Stimulated activated naive CD8-positive, alpha-beta T cell treated with anti-CD3 and anti-CD28 coated beads, Interleukin-15, amount 100 ng/mL, for 72 hours (primary cell): ENCODE data around the gene TRMU.
A peak's percentile ranks its signal among the peaks of the same experiment; 100 is the strongest.

Source experiments
- ATAC-seq: fragments of 150-1000 bp; cut with Tn5 transposase; 2 replicates; pipeline ENCODE4 v1.10.0; 2021; ENCODE audit warnings: mild to moderate bottlenecking, moderate library complexity
- DNase-seq, 2 donors: peaks; one replicate each; pipeline ENCODE4 v3.0.0; 2021 to 2022
- H3K27ac Mint-ChIP-seq, 2 donors: one replicate each; pipeline ENCODE4 v1.8.0; 2022; ENCODE audit warnings: mild to moderate bottlenecking in 2 of 2, mixed read lengths in 2 of 2, moderate library complexity in 2 of 2
- H3K27me3 Mint-ChIP-seq: one replicate; pipeline ENCODE4 v1.8.0; 2022; ENCODE audit warnings: mixed read lengths
- H3K4me1 Mint-ChIP-seq: one replicate; pipeline ENCODE4 v1.8.0; 2022; ENCODE audit warnings: mild to moderate bottlenecking, mixed read lengths
- H3K4me3 Mint-ChIP-seq, 2 donors: one replicate each; pipeline ENCODE4 v1.8.0; 2022; ENCODE audit warnings: mild to moderate bottlenecking in 2 of 2, mixed read lengths in 2 of 2, moderate library complexity in 1 of 2
- H3K9me3 Mint-ChIP-seq, 2 donors: one replicate each; pipeline ENCODE4 v1.8.0; 2022; ENCODE audit warnings: mixed read lengths in 2 of 2

TRMU gene, protein sequence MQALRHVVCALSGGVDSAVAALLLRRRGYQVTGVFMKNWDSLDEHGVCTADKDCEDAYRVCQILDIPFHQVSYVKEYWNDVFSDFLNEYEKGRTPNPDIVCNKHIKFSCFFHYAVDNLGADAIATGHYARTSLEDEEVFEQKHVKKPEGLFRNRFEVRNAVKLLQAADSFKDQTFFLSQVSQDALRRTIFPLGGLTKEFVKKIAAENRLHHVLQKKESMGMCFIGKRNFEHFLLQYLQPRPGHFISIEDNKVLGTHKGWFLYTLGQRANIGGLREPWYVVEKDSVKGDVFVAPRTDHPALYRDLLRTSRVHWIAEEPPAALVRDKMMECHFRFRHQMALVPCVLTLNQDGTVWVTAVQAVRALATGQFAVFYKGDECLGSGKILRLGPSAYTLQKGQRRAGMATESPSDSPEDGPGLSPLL

DNA sequence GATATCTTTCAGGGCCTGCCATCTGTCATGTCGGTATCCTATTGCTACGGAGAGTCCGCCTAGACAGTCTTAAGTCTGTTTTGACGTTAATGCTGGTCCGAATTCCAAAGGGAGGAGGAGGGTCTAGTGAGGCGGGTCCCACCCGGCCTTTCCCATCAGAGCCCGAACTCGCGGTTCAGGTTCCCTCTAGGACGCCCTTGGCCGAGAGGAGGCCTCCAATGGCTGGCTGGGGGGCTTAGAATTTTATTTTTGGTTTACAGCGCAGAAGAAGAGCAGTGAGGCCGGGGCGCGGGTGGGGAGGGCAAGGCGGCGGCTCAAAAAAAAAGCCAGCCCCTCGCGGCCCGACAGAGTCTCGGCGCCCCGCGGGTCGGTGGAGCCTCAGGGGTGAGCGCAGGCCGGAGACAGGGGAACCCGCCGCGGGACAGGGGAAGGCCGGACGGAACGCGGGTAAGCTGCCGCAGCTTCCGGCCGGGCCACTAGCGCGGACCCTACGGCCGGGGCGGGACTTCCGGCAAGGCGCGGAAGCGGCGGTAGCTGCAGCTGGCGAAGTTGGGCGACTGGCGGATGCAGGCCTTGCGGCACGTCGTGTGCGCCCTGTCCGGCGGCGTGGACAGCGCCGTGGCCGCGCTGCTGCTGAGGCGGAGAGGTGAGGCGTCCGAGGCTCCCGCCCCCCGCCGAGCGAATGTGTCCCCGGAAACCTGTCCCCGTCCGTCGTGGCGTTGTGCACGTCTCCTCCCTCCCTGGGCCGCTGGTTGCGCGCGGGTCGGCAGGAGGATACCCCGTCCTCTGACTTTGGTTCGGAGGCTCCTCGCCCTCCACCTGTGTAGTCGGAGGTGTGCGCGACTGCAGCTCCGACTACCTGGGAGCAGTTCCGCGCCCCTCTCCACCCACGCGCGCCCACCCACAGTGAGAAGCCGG, at the start of gene TRMU:
Gene TRMU, plus strand, starts transcription at position 514 of the 918 bp plus-strand sequence. Its CDS starts 51 bp downstream, at position 565.
- Mint-ChIP-seq H3K27ac (peak within 1 kb of the TSS; percentile 98), H3K4me1 (peaks cover 43% of the 10 kb centered on the region), H3K9me3 (no peaks in the 10 kb centered on the region), H3K27me3 (no peaks in the 10 kb centered on the region), H3K4me3 (peak within 1 kb of the TSS; percentile 92 to 94)
- ATAC-seq (peak; percentile 95), DNase-seq (peak; percentile 72 to 80)

DNA sequence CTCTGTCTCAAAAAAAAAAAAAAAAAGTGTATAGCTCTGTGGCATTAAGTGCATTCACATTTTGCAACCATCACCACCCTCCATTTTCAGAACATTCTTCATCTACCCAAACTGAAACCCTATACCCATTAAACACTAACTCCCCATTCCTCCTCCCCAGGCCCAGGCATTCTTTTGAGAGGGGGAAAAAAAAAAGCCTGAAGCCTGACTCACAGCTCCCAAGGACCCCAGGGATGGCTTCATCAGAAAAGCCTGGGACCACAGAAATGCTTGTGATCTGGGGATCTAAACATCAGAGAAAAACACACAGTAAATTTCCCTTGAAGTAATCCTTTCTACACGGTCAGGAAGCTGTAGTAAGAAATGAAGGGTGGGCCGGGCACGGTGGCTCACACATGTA, 49.5 kb upstream of the TRMU start:
- no peak for ATAC-seq
- Mint-ChIP-seq H3K4me3 (no peak overlapping the region), H3K9me3 (no peaks in the 10 kb centered on the region), H3K27me3 (no peaks in the 10 kb centered on the region), H3K27ac (no peak overlapping the region), H3K4me1 (peaks cover 16% of the 10 kb centered on the region)
- no peak for DNase-seq

DNA sequence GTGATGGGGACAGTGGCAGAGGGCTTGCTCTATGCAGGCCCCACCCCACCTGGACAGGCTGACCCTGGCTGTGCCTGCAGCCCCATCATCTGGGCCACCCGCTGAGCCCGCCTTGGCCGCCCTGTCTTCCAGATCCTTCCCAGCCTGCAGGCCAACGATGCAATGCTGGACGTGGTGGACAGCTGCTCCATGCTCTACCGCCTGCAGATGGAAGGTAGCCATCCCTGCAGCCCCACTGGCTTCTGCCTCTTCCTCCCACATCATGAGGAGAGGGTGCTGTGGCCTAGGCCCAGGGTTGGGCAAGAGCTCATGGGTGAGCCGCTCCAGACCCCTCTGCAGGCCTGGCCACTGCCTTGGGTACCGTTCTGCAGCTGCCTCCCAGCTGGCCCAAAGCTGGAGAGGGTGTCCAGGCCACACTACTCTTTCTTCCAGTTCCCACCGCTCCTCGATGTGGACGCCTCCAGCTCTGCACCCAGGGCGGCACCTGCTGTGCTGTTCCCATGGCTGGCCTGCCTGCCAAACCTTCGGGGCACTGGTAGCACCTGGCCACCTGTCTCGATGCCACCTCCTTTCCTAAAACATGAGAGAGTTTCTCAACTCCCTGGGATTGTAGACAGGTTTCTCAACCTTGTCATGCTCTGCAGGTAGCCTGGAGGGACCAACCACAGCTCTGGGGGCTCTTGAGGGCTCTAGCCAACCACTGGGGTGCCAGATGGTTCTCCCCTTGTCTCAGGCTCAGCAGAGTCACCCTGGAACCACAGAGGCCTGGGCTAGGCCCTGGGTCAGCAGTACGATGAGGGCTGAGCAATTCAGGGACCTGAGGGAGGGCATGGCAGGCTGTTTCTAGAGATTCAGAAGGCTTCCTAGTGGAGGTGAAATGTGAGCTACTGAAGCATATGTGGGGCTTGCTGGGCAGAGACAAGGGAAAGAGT, 48.3 kb upstream of the TRMU start:
- Mint-ChIP-seq H3K27ac (peak overlapping the region; percentile 63 to 95), H3K27me3 (no peaks in the 10 kb centered on the region), H3K4me3 (peak overlapping the region; percentile 75 to 80), H3K9me3 (peaks cover 0 to 2% of the 10 kb centered on the region in 2 donors), H3K4me1 (peaks cover 16% of the 10 kb centered on the region)
- ATAC-seq, result no peak
- DNase-seq, result no peak

DNA sequence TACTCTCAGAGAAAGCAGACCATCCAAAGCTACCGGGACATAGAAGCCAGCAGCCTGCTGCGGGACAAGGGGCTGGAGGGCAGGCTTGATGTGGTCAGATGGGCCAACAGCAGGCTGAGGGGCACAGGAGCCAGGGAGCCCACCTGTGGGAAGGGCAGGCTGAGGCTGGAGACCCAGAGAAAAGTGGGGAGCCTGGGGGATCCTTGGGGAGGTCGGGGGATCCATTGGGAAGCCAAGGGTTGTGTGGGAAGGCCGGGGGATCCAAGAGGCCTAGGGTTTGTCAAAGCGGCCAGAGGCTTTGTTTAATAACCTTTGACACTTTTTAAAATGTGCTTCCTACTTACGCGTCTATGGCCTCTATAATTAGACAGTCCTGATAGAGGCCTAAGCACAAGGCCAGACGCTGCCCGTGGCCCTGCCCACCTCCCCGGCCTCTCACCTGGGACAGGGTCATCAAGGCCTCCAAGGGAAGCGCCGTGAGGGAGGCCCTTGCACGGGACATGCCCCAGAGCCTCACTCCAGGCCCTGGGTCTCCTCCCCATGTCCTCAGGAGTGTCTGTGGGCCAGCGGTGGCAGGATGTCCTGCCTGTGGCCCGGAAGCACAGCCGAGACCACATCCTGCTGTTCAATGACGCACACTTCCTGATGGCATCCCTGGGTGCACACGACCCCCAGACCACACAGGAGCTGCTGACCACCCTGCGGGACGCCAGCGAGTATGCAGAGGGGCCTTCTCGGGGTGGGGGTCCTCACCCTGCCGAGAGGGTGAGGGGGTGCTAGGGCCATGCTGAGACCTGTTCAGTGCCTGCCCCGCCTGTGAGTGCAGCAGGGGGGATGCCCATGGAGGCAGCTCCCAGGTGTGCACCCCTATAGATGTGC, 47.4 kb upstream of the TRMU start:
- Mint-ChIP-seq H3K4me3 (peak overlapping the region; percentile 75 to 80), H3K4me1 (peaks cover 18% of the 10 kb centered on the region), H3K9me3 (peaks cover 0 to 8% of the 10 kb centered on the region in 2 donors), H3K27ac (peak overlapping the region; percentile 63 to 95), H3K27me3 (no peaks in the 10 kb centered on the region)
- ATAC-seq (peak; percentile 93), DNase-seq (peak; percentile 30 to 56)

DNA sequence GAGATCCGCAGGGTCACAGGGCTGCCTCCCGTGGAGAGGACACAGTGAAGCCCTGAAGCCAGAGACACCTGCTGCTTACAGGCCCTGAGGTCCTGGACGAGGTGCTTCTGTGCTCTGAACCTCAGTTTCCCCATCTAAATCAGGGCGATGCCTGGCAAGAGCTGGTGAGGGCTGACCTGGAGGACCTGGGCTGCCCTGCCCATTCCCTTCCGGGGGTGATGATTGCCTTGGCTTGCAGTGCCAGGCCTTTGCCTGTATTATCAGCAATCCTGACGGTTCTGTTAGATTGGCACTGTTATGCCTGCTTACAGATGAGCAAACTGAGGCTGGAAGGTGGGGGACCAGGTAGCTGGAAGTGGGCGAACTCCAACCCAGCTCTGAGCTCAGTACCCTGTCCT, 46.7 kb upstream of the TRMU start:
- ATAC-seq (no peak), DNase-seq (no peak)
- Mint-ChIP-seq H3K27me3 (no peaks in the 10 kb centered on the region), H3K4me1 (peaks cover 25% of the 10 kb centered on the region), H3K9me3 (peaks cover 0 to 8% of the 10 kb centered on the region in 2 donors), H3K27ac (no peak overlapping the region), H3K4me3 (peak overlapping the region in 1 of 2 donors; percentile 80)

DNA sequence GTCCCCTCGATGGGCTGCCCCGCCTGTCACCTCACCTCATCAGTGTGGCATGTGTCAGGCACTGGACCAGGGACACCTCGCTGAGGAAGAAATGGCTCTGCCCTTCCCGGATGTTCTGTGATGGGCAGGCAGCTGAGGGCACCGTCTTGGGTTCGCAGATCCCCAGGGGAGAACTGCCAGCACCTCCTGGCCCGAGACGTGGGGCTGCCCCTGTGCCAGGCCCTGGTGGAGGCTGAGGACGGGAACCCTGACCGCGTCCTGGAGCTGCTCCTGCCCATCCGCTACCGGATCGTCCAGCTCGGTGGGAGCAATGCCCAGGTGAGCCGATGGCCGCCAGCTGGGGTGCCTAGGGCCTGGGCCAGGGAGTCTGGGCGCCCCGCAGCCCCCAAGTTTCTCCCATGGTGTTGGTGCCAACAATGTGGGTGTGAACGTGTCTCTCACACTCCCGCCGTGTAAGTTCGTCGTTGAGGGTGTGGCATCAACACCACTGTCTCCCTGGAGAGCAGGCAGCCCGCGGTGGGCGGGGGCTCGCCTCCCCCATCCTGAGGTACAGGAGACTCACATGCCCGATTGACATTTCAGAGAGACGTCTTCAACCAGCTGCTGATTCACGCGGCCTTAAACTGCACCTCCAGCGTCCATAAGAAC, 46.1 kb upstream of the TRMU start:
- H3K4me3 Mint-ChIP-seq, result peak overlapping the region in 1 of 2 donors; percentile 22
- no peak overlapping the region for H3K27ac Mint-ChIP-seq
- peaks cover 29% of the 10 kb centered on the region for H3K4me1 Mint-ChIP-seq
- no peak for DNase-seq
- H3K9me3 Mint-ChIP-seq, result peaks cover 0 to 8% of the 10 kb centered on the region in 2 donors
- no peak for ATAC-seq
- no peaks in the 10 kb centered on the region for H3K27me3 Mint-ChIP-seq

DNA sequence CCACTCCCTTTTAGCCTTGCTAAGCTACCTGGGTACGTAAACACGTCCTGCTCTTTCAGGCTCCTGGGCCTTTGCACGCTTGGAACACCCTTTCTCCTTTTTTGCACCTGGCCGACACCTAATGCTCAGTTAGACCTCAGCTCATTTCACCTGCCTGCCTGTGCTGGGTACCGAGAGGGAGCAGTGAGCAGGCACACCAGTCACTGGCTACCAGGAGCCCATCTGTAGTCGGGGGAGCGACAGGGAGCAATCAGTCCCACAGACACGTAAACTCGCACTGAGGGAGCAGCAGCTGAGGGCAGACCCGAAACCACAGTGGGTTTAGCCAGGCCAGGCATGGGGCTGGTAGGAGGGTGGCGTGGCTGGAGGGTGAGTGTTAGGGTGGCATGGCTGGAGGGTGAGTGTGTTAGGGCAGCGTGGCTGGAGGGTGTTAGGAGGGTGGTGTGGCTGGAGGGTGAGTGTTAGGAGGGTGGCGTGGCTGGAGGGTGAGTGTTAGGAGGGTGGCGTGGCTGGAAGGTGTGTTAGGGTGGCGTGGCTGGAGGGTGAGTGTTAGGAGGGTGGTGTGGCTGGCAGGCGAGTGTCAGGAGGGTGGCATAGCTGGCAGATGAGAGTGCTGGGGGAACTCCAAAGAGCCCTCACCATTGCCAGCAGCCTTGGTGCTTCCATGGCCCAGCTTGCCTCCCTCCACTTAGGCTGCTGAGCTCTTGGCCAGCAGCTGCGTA, 45.2 kb upstream of the TRMU start:
- H3K4me1 Mint-ChIP-seq, result peaks cover 34% of the 10 kb centered on the region
- H3K4me3 Mint-ChIP-seq, result no peak overlapping the region
- H3K27ac Mint-ChIP-seq, result peak overlapping the region in 1 of 2 donors; percentile 76
- DNase-seq, result no peak
- ATAC-seq, result no peak
- peaks cover 0 to 8% of the 10 kb centered on the region in 2 donors for H3K9me3 Mint-ChIP-seq
- no peaks in the 10 kb centered on the region for H3K27me3 Mint-ChIP-seq

DNA sequence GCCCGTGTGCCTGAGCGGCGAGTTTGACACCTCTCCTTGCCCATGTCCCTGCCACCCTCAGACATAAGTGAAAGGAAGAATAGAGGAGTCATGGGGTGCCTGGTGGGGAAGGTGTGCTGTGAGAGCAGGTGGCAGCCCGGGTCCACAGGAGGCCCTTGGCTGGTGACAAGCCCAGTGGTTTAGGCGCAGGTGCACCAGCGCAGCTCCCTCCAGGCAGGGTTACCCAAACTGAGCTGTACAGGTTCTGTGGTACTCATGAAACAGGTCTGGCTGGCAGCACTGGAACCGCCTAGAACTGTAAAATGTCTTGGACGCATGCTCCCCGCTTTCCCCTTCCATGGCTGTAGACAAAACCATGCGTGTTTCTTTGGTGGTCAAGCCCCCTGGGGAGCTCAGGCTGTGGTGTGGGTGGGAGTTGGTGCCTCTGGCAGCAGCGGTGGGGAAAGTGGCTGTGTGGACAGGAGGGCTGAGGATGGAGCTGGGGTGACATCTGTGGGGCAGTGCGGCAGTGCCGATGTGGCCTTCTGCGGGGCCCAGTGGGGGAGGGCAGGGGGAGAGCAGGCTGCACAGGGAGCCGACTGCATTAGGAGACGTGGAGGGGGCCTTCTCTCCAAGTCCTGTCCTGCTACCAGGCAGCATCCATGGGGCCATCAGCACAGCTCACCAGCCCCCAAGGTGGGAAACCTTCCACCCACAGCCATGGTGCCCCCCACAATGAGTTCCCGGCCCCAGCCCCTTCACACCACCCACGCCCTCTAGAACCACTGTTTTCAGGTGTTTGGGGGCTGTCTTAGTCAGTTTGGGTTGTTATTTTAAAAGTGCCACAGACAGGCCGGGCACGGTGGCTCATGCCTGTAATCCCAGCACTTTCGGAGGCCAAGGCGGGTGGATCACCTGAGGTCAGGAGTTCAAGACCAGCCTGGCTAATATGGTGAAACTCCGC, 44.4 kb upstream of the TRMU start:
- ATAC-seq (no peak), DNase-seq (no peak)
- Mint-ChIP-seq H3K27me3 (no peaks in the 10 kb centered on the region), H3K4me3 (no peak overlapping the region), H3K9me3 (peaks cover 0 to 8% of the 10 kb centered on the region in 2 donors), H3K4me1 (peaks cover 43% of the 10 kb centered on the region), H3K27ac (peak overlapping the region in 1 of 2 donors; percentile 76)

DNA sequence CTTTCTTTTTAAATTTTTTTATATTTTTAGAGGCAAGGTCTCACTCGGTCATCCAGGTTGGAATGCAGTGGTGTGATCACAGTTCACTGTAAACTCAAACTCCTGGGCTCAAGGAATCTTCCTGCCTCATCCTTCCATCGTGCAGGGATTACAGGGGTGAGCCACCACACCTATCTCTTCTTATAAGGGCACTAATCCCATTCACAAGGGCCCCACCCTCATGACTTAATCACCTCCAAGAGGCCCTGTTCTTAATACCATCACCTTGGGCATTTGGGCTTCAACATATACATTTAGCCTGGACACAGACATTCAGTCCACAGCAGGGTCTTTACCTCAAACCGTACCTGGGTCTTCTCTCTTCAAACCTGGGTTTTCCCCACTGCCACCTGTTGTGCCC, 43.3 kb upstream of the TRMU start:
- Mint-ChIP-seq H3K9me3 (peaks cover 0 to 8% of the 10 kb centered on the region in 2 donors), H3K4me1 (peaks cover 47% of the 10 kb centered on the region), H3K27ac (no peak overlapping the region), H3K27me3 (no peaks in the 10 kb centered on the region), H3K4me3 (no peak overlapping the region)
- DNase-seq (no peak), ATAC-seq (no peak)

DNA sequence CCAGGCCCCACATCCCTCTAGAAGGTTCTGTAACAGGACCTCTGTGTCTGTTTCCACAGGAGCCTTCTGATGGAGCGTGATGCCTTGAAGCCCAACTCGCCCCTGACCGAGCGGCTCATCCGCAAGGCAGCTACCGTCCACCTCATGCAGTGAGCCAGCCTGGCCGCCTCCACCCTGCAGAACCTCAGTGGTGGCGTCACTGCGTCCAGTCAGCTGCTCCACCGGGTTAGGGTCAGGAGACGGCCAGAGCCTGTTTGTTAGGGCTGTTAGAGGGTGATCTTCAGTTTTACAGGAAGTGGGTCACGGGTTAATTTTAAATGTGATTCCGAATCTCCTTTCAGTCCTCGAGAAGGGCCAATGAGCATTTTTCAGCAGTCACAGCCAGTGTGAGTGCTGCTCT, 42.8 kb upstream of the TRMU start:
- H3K27me3 Mint-ChIP-seq, result no peaks in the 10 kb centered on the region
- H3K27ac Mint-ChIP-seq, result peak overlapping the region in 1 of 2 donors; percentile 13
- DNase-seq (no peak), ATAC-seq (no peak)
- peaks cover 0 to 8% of the 10 kb centered on the region in 2 donors for H3K9me3 Mint-ChIP-seq
- H3K4me1 Mint-ChIP-seq, result peaks cover 47% of the 10 kb centered on the region
- no peak overlapping the region for H3K4me3 Mint-ChIP-seq

DNA sequence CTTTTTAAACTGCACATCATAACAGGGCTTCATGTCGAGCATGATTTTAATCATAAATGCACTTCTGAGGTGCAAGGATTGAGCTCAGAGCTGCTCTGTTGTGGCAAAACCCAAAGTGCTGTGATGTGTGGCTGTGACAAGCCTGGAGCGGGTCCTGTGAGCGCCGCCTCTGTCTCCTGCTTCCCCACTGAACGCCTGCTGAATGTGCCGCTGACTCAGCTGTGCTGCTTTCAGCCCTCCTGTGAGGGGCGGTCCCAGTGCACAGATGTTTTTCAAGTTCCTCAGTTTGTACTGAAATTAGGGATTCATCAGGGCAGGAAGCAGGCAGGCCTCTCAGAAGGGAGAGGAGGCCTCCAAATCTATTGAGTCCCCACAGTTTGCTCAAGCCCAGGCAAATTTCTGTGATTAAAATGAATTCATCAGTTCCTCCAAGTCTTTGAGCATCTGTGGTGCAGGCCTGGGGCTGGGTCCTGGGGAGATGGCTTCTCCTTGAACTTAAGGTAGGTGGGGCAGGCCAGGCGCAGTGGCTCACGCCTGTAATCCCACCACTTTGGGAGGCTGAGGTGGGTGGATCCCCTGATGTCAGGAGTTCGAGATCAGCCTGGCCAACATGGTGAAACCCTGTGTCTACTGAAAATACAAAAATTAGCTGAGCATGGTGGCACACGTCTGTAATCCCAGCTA, 41.8 kb upstream of the TRMU start:
- Mint-ChIP-seq H3K27ac (no peak overlapping the region), H3K4me3 (no peak overlapping the region), H3K9me3 (peaks cover 0 to 8% of the 10 kb centered on the region in 2 donors), H3K27me3 (no peaks in the 10 kb centered on the region), H3K4me1 (peaks cover 47% of the 10 kb centered on the region)
- ATAC-seq, result no peak
- no peak for DNase-seq

DNA sequence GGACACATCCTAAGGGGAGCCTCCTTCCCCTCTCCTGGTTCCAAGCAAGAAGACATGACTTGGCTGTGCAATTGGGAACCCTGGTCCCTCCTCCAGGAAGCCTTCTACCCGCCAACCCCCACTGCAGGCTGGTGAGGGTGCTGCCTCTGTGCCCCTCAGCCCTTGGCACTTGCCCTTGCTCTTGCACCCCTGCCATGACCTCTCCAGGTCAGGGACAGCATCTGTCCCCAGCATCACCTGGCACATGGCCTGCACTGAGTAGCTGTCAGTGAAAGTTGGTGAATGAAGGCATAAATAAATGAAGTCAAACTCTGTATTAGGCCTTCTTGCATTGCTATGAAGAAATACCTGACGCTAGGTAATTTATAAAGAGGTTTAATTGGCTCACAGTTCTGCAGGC, 40.7 kb upstream of the TRMU start:
- peaks cover 0 to 8% of the 10 kb centered on the region in 2 donors for H3K9me3 Mint-ChIP-seq
- no peak overlapping the region for H3K27ac Mint-ChIP-seq
- ATAC-seq (no peak), DNase-seq (no peak)
- H3K27me3 Mint-ChIP-seq, result no peaks in the 10 kb centered on the region
- H3K4me1 Mint-ChIP-seq, result peaks cover 56% of the 10 kb centered on the region
- H3K4me3 Mint-ChIP-seq, result peak overlapping the region in 1 of 2 donors; percentile 93
